Peyer's patch (tissue), 4 donors: ENCODE results near the gene PLG.

Experiments used
- POLR2A ChIP-seq, 2 donors: fragments of 450-650 bp; IDR thresholded peaks; one replicate each; pipeline ENCODE4 v1.5.1; 2017; ENCODE audit warnings: antibody characterized with exemption in 2 of 2, mild to moderate bottlenecking in 2 of 2, moderate library complexity in 2 of 2
- TF ChIP-seq, protein P1 (sequence below), 6 experiments: fragments of 450-650 bp in 4 of 6; fragments of 200-600 bp in 2 of 6; sonication (generic) in 1 of 6; IDR thresholded peaks; one replicate each; pipeline ENCODE4 v1.5.1; 2017 to 2019; ENCODE audit warnings: antibody characterized with exemption in 6 of 6, mild to moderate bottlenecking in 3 of 6, moderate library complexity in 1 of 6

DNA sequence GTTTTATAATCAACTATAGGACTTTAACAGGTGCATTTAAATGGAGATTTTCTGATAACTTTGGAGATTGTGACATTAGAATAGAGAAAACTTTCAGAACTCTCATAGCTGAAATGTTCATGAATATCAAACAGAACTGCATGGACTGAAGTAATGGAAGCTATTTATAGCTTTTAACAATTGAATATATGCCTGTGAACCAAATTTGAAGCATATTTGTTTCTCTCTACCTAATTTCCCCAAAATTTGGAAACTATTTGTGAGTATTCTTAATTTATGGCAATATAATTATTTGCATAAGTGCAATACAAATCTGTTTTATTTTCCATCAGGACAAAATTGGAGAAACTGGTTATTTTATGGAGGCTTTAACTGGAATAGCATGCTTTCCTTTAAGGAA, 96.6 kb downstream of the PLG start:
- TF ChIP-seq, protein P1, sequence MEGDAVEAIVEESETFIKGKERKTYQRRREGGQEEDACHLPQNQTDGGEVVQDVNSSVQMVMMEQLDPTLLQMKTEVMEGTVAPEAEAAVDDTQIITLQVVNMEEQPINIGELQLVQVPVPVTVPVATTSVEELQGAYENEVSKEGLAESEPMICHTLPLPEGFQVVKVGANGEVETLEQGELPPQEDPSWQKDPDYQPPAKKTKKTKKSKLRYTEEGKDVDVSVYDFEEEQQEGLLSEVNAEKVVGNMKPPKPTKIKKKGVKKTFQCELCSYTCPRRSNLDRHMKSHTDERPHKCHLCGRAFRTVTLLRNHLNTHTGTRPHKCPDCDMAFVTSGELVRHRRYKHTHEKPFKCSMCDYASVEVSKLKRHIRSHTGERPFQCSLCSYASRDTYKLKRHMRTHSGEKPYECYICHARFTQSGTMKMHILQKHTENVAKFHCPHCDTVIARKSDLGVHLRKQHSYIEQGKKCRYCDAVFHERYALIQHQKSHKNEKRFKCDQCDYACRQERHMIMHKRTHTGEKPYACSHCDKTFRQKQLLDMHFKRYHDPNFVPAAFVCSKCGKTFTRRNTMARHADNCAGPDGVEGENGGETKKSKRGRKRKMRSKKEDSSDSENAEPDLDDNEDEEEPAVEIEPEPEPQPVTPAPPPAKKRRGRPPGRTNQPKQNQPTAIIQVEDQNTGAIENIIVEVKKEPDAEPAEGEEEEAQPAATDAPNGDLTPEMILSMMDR (IDR thresholded peaks at IDR 0.05) = no peak
- no peak for TF ChIP-seq POLR2A (IDR thresholded peaks at IDR 0.05)
